ENCODE data around the gene TLR5.

DNA sequence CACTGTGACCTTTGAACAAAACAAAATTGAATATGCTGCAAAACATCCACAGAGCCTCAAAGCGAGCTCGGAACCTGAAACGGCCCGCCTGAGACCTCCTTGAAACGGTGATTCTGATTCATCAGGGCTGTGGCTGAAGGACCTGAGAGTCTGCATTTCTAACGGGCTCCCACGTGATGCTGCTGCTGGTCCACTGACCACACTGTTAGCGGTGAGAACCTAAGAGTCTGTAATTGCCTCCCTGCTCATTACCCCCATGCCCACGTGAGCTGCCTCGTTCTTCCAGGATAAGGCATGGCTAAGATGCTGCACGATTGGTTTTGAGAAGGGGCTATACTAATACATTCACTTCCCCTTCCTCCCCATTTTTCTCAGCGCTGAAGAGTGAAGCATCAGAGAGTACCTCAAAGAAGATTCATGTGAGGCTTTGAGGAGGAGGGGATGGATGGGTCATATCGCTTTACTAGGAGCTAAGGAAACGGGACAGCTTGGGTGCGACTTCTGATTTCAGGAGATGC, 9.7 kb downstream of the TLR5 start:
- TF ChIP-seq CTCF (IDR thresholded peaks at IDR 0.05; ENCODE audit: poor library complexity, severe bottlenecking): no peak
- TF ChIP-seq MXI1 (conservative IDR thresholded peaks at IDR 0.05; ENCODE audit: poor library complexity, severe bottlenecking): no peak
- TF ChIP-seq TAF1 (IDR thresholded peaks at IDR 0.05; ENCODE audit: low read depth): no peak
- TF ChIP-seq, protein P1, sequence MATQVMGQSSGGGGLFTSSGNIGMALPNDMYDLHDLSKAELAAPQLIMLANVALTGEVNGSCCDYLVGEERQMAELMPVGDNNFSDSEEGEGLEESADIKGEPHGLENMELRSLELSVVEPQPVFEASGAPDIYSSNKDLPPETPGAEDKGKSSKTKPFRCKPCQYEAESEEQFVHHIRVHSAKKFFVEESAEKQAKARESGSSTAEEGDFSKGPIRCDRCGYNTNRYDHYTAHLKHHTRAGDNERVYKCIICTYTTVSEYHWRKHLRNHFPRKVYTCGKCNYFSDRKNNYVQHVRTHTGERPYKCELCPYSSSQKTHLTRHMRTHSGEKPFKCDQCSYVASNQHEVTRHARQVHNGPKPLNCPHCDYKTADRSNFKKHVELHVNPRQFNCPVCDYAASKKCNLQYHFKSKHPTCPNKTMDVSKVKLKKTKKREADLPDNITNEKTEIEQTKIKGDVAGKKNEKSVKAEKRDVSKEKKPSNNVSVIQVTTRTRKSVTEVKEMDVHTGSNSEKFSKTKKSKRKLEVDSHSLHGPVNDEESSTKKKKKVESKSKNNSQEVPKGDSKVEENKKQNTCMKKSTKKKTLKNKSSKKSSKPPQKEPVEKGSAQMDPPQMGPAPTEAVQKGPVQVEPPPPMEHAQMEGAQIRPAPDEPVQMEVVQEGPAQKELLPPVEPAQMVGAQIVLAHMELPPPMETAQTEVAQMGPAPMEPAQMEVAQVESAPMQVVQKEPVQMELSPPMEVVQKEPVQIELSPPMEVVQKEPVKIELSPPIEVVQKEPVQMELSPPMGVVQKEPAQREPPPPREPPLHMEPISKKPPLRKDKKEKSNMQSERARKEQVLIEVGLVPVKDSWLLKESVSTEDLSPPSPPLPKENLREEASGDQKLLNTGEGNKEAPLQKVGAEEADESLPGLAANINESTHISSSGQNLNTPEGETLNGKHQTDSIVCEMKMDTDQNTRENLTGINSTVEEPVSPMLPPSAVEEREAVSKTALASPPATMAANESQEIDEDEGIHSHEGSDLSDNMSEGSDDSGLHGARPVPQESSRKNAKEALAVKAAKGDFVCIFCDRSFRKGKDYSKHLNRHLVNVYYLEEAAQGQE (IDR thresholded peaks at IDR 0.05; ENCODE audit: borderline replicate concordance): no peak
- no peak for TF ChIP-seq EZH2 (IDR thresholded peaks at IDR 0.05; ENCODE audit: borderline replicate concordance, insufficient read depth, low read length, poor library complexity, severe bottlenecking)
- TF ChIP-seq RAD21 (conservative IDR thresholded peaks at IDR 0.05): no peak
- TF ChIP-seq POLR2AphosphoS5 (IDR thresholded peaks at IDR 0.05): no peak
- TF ChIP-seq EP300 (conservative IDR thresholded peaks at IDR 0.05; ENCODE audit: poor library complexity, severe bottlenecking): no peak
